GM15510 (cell line): Measurements from ENCODE around the gene DHDH.

Experiments used
- POLR2A ChIP-seq: IDR thresholded peaks from 3 replicates; pipeline ENCODE4 v1.6.1; 2011; ENCODE audit warnings: borderline replicate concordance; ENCODE audit not compliant: insufficient read length; ENCODE audit errors: extremely low read depth

The DHDH gene

GRCh38 chr19:48961051-48961649 is 27.7 kb downstream of the DHDH start:
- TF ChIP-seq POLR2A: no peak

- no peak for TF ChIP-seq POLR2A
These were observed 28.2 kb downstream of the DHDH start for GRCh38 chr19:48961673-48962028.

GRCh38 chr19:48962029-48962848 is 28.7 kb downstream of the DHDH start:
- TF ChIP-seq POLR2A: peak; percentile 85

- no peak for TF ChIP-seq POLR2A
These were observed 29.3 kb downstream of the DHDH start for GRCh38 chr19:48962849-48963165.

- TF ChIP-seq POLR2A: peak; percentile 65
These were observed 30.1 kb downstream of the DHDH start for GRCh38 chr19:48963371-48964204.

GRCh38 chr19:48964205-48965039 is 30.9 kb downstream of the DHDH start:
- no peak for TF ChIP-seq POLR2A

- TF ChIP-seq POLR2A: peak; percentile 100
These were observed 31.7 kb downstream of the DHDH start, which contains the start of gene FTL for GRCh38 chr19:48965040-48965805. TSS of gene FTL (plus strand) at chr19:48965309. CDS start at chr19:48965508, 199 bp downstream.

- TF ChIP-seq POLR2A: no peak
These were observed 32.5 kb downstream of the DHDH start for GRCh38 chr19:48965806-48966540.

GRCh38 chr19:48966541-48967345 is 33.2 kb downstream of the DHDH start:
- TF ChIP-seq POLR2A: no peak

GRCh38 chr19:48967346-48968178 is 34.1 kb downstream of the DHDH start:
- peak; percentile 48 for TF ChIP-seq POLR2A

- TF ChIP-seq POLR2A: no peak
These were observed 34.7 kb downstream of the DHDH start for GRCh38 chr19:48968179-48968661.
